ENCODE results near the gene OR52E5. TPM values are rescaled to one million over a fixed set of nuclear protein-coding genes. Genes with fewer than 3 reads are reported as not detected.

Gene OR52E5
- total RNA-seq, 1 experiment from 2014 or later, result not detected

GRCh38 chr11:5933116-5933515, 40.1 kb downstream of the OR52E5 start:
- DNase-seq (ENCODE audit: low read depth), result no peak

GRCh38 chr11:5937868-5938602, 45.0 kb downstream of the OR52E5 start:
- no peak for DNase-seq (ENCODE audit: low read depth)

- no peak for DNase-seq (ENCODE audit: low read depth)
These were observed 45.6 kb downstream of the OR52E5 start for GRCh38 chr11:5938603-5938965.

GRCh38 chr11:5940748-5941147, 47.7 kb downstream of the OR52E5 start:
- DNase-seq (ENCODE audit: low read depth), result no peak

- DNase-seq (ENCODE audit: low read depth), result no peak
These were observed 48.9 kb downstream of the OR52E5 start, which contains the start of gene OR56A3 for GRCh38 chr11:5941951-5942350. TSS of gene OR56A3 (plus strand) at chr11:5942251. CDS start at chr11:5947347, 5,096 bp downstream.

Other genes with a start within 250 kb of the OR52E5 start
- gene TRIM5, start 208.1 kb upstream of the OR52E5 start, total RNA-seq (2014; rRNA removed), result 31.5 and 36.0 TPM in 2 replicates
- gene TRIM22, start 203.4 kb upstream of the OR52E5 start, total RNA-seq (2014; rRNA removed), result 71.6 and 90.5 TPM in 2 replicates
- not detected in 2 replicates for gene OR56B1, start 156.8 kb upstream of the OR52E5 start, total RNA-seq (2014; rRNA removed)
- gene OR52N4, start 139.0 kb upstream of the OR52E5 start, total RNA-seq (2014; rRNA removed), result not detected in 2 replicates
- gene OR52N5, start 109.9 kb upstream of the OR52E5 start, total RNA-seq (2014; rRNA removed), result not detected in 2 replicates
- gene OR52N1, start 101.9 kb upstream of the OR52E5 start, total RNA-seq (2014; rRNA removed), result not detected in 2 replicates
- not detected in 2 replicates for gene OR52N2, start 84.3 kb upstream of the OR52E5 start, total RNA-seq (2014; rRNA removed)
- not detected in 2 replicates for gene OR52E6, start 51.3 kb upstream of the OR52E5 start, total RNA-seq (2014; rRNA removed)
- not detected in 2 replicates for gene OR52E8, start 35.5 kb upstream of the OR52E5 start, total RNA-seq (2014; rRNA removed)
- gene OR52E4, start 12.6 kb upstream of the OR52E5 start, total RNA-seq (2014; rRNA removed), result not detected in 2 replicates
- gene OR56A3, start 49.0 kb downstream of the OR52E5 start, total RNA-seq (2014; rRNA removed), result not detected in 2 replicates
- not detected in 2 replicates for gene OR56A5, start 75.3 kb downstream of the OR52E5 start, total RNA-seq (2014; rRNA removed)
- not detected in 2 replicates for gene OR52L1, start 93.8 kb downstream of the OR52E5 start, total RNA-seq (2014; rRNA removed)
- not detected in 2 replicates for gene OR56A4, start 113.7 kb downstream of the OR52E5 start, total RNA-seq (2014; rRNA removed)
- not detected in 2 replicates for gene OR56A1, start 137.6 kb downstream of the OR52E5 start, total RNA-seq (2014; rRNA removed)
- gene OR56B4, start 214.5 kb downstream of the OR52E5 start, total RNA-seq (2014; rRNA removed), result not detected in 2 replicates